HG03558 (cell line): ENCODE measurements around the gene STRIT1.
"Not testable (repeated sequence)": the region's sequence is repeated elsewhere in the genome, so short reads cannot be mapped to it uniquely, and the experiment has no call there.

Experiments used
- ATAC-seq: cut with Tn5 transposase; IDR thresholded peaks from one replicate; pipeline ENCODE4 v1.9.1; 2021; ENCODE audit warnings: moderate number of reproducible peaks; ENCODE audit not compliant: unreplicated experiment; ENCODE audit errors: extremely low read depth

STRIT1 gene

GRCh38 chr3:155316426-155316825 lies 22.9 kb upstream of the STRIT1 start:
- no peak for ATAC-seq

GRCh38 chr3:155313916-155314315 lies 20.4 kb upstream of the STRIT1 start:
- no peak for ATAC-seq

GRCh38 chr3:155313300-155313699 lies 19.8 kb upstream of the STRIT1 start:
- no peak for ATAC-seq

- ATAC-seq, result no peak
These were observed 19.3 kb upstream of the STRIT1 start for GRCh38 chr3:155312781-155313180.

- no peak for ATAC-seq
These were observed 16.1 kb upstream of the STRIT1 start for GRCh38 chr3:155309581-155309980.

- no peak for ATAC-seq
These were observed 15.3 kb upstream of the STRIT1 start for GRCh38 chr3:155308831-155309230.

- ATAC-seq, result no peak
These were observed 13.7 kb upstream of the STRIT1 start for GRCh38 chr3:155307183-155307582.

GRCh38 chr3:155304394-155304793 lies 10.9 kb upstream of the STRIT1 start:
- no peak for ATAC-seq

- ATAC-seq, result no peak
These were observed 10.1 kb upstream of the STRIT1 start for GRCh38 chr3:155303540-155304097.

- ATAC-seq, result no peak
These were observed 9.4 kb upstream of the STRIT1 start for GRCh38 chr3:155302891-155303290.

GRCh38 chr3:155302481-155302880 lies 9.0 kb upstream of the STRIT1 start:
- no peak for ATAC-seq

- no peak for ATAC-seq
These were observed 3.6 kb upstream of the STRIT1 start for GRCh38 chr3:155297100-155297499.

GRCh38 chr3:155296413-155296812 lies 2.9 kb upstream of the STRIT1 start:
- no peak for ATAC-seq

GRCh38 chr3:155292693-155293092 lies 790 bp downstream of the STRIT1 start:
- ATAC-seq, result no peak

GRCh38 chr3:155292133-155292532 lies 1.4 kb downstream of the STRIT1 start:
- no peak for ATAC-seq

GRCh38 chr3:155286736-155287135 lies 6.7 kb downstream of the STRIT1 start:
- no peak for ATAC-seq

GRCh38 chr3:155285936-155286335 lies 7.5 kb downstream of the STRIT1 start:
- no peak for ATAC-seq

- ATAC-seq, result no peak
These were observed 10.1 kb downstream of the STRIT1 start for GRCh38 chr3:155283092-155284056.

- no peak for ATAC-seq
These were observed 10.9 kb downstream of the STRIT1 start for GRCh38 chr3:155282385-155283091.

- no peak for ATAC-seq
These were observed 11.6 kb downstream of the STRIT1 start for GRCh38 chr3:155281912-155282311.

GRCh38 chr3:155276089-155276488 lies 17.4 kb downstream of the STRIT1 start:
- ATAC-seq, result not testable (repeated sequence)
